ENCODE data around the gene SCO2.
A peak's percentile ranks its signal among the peaks of the same experiment; 100 is the strongest.
"Not testable (repeated sequence)": the region's sequence is repeated elsewhere in the genome, so short reads cannot be mapped to it uniquely, and the experiment has no call there.

Gene SCO2

GRCh38 chr22:50547263-50547985, 22.0 kb upstream of the SCO2 start:
- ATAC-seq (replicated peaks; ENCODE audit: extremely low read depth, poor library complexity, severe bottlenecking) (no peak), DNase-seq (ENCODE audit: low spot score in 2 of 2) (no peak)
- H3K27me3 Mint-ChIP-seq = no peaks in the 10 kb centered on the region
- no peaks in the 10 kb centered on the region for H3K9me3 Mint-ChIP-seq
- peaks cover 6% of the 10 kb centered on the region for H3K36me3 Mint-ChIP-seq (ENCODE audit: insufficient read depth)
- peak overlapping the region; percentile 57 for H3K4me3 Mint-ChIP-seq
- H3K4me1 Mint-ChIP-seq = peaks cover 37% of the 10 kb centered on the region
- H3K27ac Mint-ChIP-seq (ENCODE audit: low read depth) = peak overlapping the region; percentile 87

GRCh38 chr22:50546326-50547262, 21.2 kb upstream of the SCO2 start:
- Mint-ChIP-seq H3K4me3 (peak overlapping the region; percentile 65), H3K27ac (ENCODE audit: low read depth) (peak overlapping the region; percentile 91), H3K27me3 (no peaks in the 10 kb centered on the region), H3K9me3 (no peaks in the 10 kb centered on the region), H3K4me1 (peaks cover 40% of the 10 kb centered on the region), H3K36me3 (ENCODE audit: insufficient read depth) (peaks cover 8% of the 10 kb centered on the region)
- DNase-seq (ENCODE audit: low spot score in 2 of 2) = no peak
- ATAC-seq (replicated peaks; ENCODE audit: extremely low read depth, poor library complexity, severe bottlenecking) = no peak

DNA sequence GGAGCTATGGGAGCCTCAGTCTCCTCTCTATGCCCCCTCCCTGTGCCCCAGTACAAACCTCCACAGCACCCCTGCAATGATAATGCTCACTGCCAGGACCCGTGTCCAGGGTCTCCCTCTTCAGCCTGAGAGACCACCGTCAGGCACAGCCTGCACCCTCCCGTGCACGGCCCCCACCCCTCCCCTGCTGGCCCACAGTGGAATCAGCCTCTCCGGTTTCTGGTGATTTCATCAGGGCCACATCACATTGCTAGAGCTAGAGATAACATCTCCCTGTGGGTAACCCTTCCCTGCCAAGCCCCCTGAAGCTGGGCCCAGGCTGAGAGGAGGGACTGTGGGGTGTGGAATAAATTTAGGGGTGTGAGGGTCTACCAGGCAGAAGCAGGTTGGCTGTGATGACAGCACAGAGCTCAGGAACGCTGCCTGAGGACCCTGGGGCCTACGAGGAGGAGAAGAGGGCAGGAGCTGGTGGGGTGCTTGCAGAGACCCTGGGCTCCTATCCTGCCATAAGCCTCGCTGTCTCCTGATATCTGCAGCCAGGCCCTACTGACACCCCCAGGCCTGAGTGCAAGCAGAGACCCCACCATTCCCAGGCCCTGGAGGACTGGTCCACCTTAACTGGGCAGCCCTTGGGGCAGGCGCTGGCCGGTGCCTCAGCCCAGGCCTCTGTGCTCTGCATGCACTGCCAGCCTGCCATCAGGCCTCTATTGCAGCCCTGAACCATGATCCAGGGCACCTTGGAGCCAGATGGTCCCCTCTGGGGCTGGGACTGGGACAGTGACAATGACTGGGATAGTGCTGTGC, 20.3 kb upstream of the SCO2 start, which contains the start of gene KLHDC7B:
KLHDC7B (plus strand) TSS at position 378 of the 804 bp plus-strand sequence; CDS start at position 723, 345 bp downstream.
- Mint-ChIP-seq H3K27me3 (no peaks in the 10 kb centered on the region), H3K4me1 (peaks cover 37% of the 10 kb centered on the region), H3K9me3 (no peaks in the 10 kb centered on the region), H3K4me3 (peak within 1 kb of the TSS; percentile 65), H3K36me3 (ENCODE audit: insufficient read depth) (peaks cover 8% of the 10 kb centered on the region), H3K27ac (ENCODE audit: low read depth) (peak within 1 kb of the TSS; percentile 91)
- ATAC-seq (replicated peaks; ENCODE audit: extremely low read depth, poor library complexity, severe bottlenecking) (no peak), DNase-seq (ENCODE audit: low spot score in 2 of 2) (no peak)

- no peak for DNase-seq (ENCODE audit: low spot score in 2 of 2)
Observed at GRCh38 chr22:50544746-50545253, 19.4 kb upstream of the SCO2 start.

DNA sequence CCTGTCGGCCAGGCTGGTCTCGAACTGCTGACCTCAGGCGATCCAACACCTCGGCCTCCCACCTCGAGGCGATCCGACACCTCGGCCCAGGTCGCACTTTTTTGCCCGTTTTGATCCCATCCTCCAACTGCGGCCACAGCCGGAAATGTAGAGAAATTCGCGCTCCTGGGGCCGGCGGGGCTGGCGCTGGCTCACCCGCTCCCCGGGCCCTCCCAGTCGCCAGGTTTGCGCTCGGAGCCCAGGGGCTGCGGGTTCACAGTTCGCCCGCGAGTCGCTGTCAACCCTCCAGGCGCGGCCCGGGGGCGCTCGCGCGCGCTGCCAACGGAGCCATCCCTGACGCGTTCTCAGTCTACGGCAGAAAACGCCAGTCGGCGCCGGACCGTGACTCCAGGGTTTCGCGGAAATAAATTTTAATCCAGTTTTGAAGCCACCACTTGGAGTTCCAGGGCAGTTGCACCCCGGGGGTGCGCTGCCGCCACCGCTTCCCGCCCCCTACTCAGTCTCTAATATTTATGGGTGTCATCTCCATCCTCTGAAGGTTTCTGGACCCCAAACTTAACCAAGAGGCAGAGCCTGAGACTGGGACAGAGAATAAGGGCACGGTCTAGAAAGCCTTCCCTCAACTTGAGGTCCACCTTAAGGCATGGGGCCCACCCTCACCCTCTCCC, 18.8 kb upstream of the SCO2 start:
- H3K4me1 Mint-ChIP-seq = peaks cover 38% of the 10 kb centered on the region
- DNase-seq (ENCODE audit: low spot score in 2 of 2) = peak; percentile 72 to 78
- H3K27ac Mint-ChIP-seq (ENCODE audit: low read depth) = peak overlapping the region; percentile 91

More at GRCh38 chr22:50544746-50545253, 19.4 kb upstream of the SCO2 start:
- H3K4me3 Mint-ChIP-seq = peak overlapping the region; percentile 65
- H3K36me3 Mint-ChIP-seq (ENCODE audit: insufficient read depth) = peaks cover 8% of the 10 kb centered on the region
- peaks cover 34% of the 10 kb centered on the region for H3K4me1 Mint-ChIP-seq
- H3K27ac Mint-ChIP-seq (ENCODE audit: low read depth) = peak overlapping the region; percentile 91
- H3K27me3 Mint-ChIP-seq = no peaks in the 10 kb centered on the region
- peak; percentile 38 for ATAC-seq (replicated peaks; ENCODE audit: extremely low read depth, poor library complexity, severe bottlenecking)
- no peaks in the 10 kb centered on the region for H3K9me3 Mint-ChIP-seq

DNA sequence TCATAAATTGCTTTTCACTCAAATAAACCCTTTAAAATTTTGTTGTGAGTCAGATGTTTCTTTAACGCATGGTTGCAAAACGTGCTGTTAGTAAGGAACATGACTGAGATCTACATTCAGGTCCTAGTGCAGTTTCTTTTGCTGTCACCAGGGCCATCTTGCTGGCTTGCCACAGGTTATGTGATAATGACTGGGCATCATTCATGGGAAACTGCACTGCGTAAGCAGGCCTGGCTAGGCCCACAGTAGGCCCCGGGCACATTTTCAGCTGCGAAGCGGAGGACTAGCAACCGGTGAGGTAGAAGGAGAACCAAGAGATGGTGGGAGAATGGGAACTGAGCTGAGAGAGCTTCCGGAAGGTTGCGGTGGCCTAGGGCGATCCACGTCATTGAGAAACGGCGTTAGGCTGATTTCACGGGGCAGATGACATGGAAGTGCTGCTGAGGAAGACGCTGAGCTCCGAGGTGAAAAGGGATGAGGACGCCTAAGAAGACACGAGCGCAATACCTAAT, 17.1 kb upstream of the SCO2 start:
- Mint-ChIP-seq H3K27ac (ENCODE audit: low read depth) (peak overlapping the region; percentile 75), H3K4me1 (peaks cover 49% of the 10 kb centered on the region), H3K36me3 (ENCODE audit: insufficient read depth) (peaks cover 20% of the 10 kb centered on the region), H3K27me3 (no peaks in the 10 kb centered on the region), H3K9me3 (no peaks in the 10 kb centered on the region), H3K4me3 (peak overlapping the region; percentile 31)
- ATAC-seq (replicated peaks; ENCODE audit: extremely low read depth, poor library complexity, severe bottlenecking) (no peak), DNase-seq (ENCODE audit: low spot score in 2 of 2) (no peak)

More for the DNA sequence above, 18.8 kb upstream of the SCO2 start:
- peak; percentile 46 for ATAC-seq (replicated peaks; ENCODE audit: extremely low read depth, poor library complexity, severe bottlenecking)
- Mint-ChIP-seq H3K9me3 (no peaks in the 10 kb centered on the region), H3K36me3 (ENCODE audit: insufficient read depth) (peaks cover 14% of the 10 kb centered on the region), H3K27me3 (no peaks in the 10 kb centered on the region), H3K4me3 (peak overlapping the region; percentile 65)

GRCh38 chr22:50541667-50542026, 16.2 kb upstream of the SCO2 start:
- not testable (repeated sequence) for ATAC-seq (replicated peaks; ENCODE audit: extremely low read depth, poor library complexity, severe bottlenecking); H3K4me3 Mint-ChIP-seq

GRCh38 chr22:50540381-50540780, 15.0 kb upstream of the SCO2 start:
- ATAC-seq (replicated peaks; ENCODE audit: extremely low read depth, poor library complexity, severe bottlenecking) = no peak
- H3K4me1 Mint-ChIP-seq = peaks cover 43% of the 10 kb centered on the region
- peak overlapping the region; percentile 100 for H3K27ac Mint-ChIP-seq (ENCODE audit: low read depth)
- DNase-seq (ENCODE audit: low spot score in 2 of 2) = no peak
- H3K4me3 Mint-ChIP-seq = peak overlapping the region; percentile 29
- peaks cover 20% of the 10 kb centered on the region for H3K36me3 Mint-ChIP-seq (ENCODE audit: insufficient read depth)
- H3K9me3 Mint-ChIP-seq = no peaks in the 10 kb centered on the region
- no peaks in the 10 kb centered on the region for H3K27me3 Mint-ChIP-seq

More at GRCh38 chr22:50541667-50542026, 16.2 kb upstream of the SCO2 start:
- not testable (repeated sequence) for DNase-seq (ENCODE audit: low spot score in 2 of 2); H3K9me3 Mint-ChIP-seq; H3K27me3 Mint-ChIP-seq
- peaks cover 20% of the 10 kb centered on the region for H3K36me3 Mint-ChIP-seq (ENCODE audit: insufficient read depth)
- peaks cover 49% of the 10 kb centered on the region for H3K4me1 Mint-ChIP-seq
- H3K27ac Mint-ChIP-seq (ENCODE audit: low read depth) = peak overlapping the region; percentile 100

GRCh38 chr22:50537765-50538164, 12.4 kb upstream of the SCO2 start:
- peaks cover 18% of the 10 kb centered on the region for H3K36me3 Mint-ChIP-seq (ENCODE audit: insufficient read depth)
- ATAC-seq (replicated peaks; ENCODE audit: extremely low read depth, poor library complexity, severe bottlenecking) = no peak
- peak overlapping the region; percentile 100 for H3K27ac Mint-ChIP-seq (ENCODE audit: low read depth)
- no peak overlapping the region for H3K4me3 Mint-ChIP-seq
- DNase-seq (ENCODE audit: low spot score in 2 of 2) = no peak
- H3K9me3 Mint-ChIP-seq = no peaks in the 10 kb centered on the region
- H3K27me3 Mint-ChIP-seq = no peaks in the 10 kb centered on the region
- H3K4me1 Mint-ChIP-seq = peaks cover 37% of the 10 kb centered on the region

DNA sequence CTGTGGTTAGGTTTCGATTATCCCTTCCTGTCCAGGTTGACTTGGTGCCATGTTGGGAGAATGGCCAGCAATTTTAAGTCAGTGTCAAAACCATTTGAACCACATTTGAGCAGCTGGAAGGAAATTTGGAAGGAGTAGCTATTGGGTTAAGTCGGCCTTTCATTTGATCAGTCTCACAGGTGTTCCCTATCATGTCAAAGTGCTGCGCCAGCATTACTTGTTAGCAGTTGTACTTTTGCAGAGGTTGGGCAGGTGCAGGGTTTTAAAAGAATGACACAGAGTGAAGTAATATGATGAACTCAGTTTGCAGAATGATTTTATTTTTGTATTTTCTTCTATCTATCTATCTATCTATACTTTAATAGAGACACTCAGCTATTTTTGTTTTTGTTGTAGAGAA, 10.8 kb upstream of the SCO2 start:
- Mint-ChIP-seq H3K9me3 (no peaks in the 10 kb centered on the region), H3K4me3 (no peak overlapping the region), H3K27me3 (no peaks in the 10 kb centered on the region), H3K36me3 (ENCODE audit: insufficient read depth) (peaks cover 15% of the 10 kb centered on the region), H3K4me1 (peaks cover 37% of the 10 kb centered on the region), H3K27ac (ENCODE audit: low read depth) (no peak overlapping the region)
- DNase-seq (ENCODE audit: low spot score in 2 of 2) (no peak), ATAC-seq (replicated peaks; ENCODE audit: extremely low read depth, poor library complexity, severe bottlenecking) (no peak)

GRCh38 chr22:50535113-50535512, 9.7 kb upstream of the SCO2 start:
- ATAC-seq (replicated peaks; ENCODE audit: extremely low read depth, poor library complexity, severe bottlenecking) = no peak
- Mint-ChIP-seq H3K4me1 (peaks cover 39% of the 10 kb centered on the region), H3K4me3 (no peak overlapping the region), H3K36me3 (ENCODE audit: insufficient read depth) (peaks cover 23% of the 10 kb centered on the region), H3K9me3 (no peaks in the 10 kb centered on the region), H3K27me3 (no peaks in the 10 kb centered on the region), H3K27ac (ENCODE audit: low read depth) (no peak overlapping the region)
- no peak for DNase-seq (ENCODE audit: low spot score in 2 of 2)

All from central memory CD8-positive, alpha-beta T cell (primary cell).